Sigmoid colon (tissue), 7 donors: ENCODE results near the gene SMARCA1. TPM values are rescaled to one million over a fixed set of nuclear protein-coding genes. Genes with fewer than 3 reads are reported as not detected.

Experiments
- DNase-seq: peaks from one replicate; pipeline ENCODE4 v3.0.0-alpha.2; 2019
- H3K27ac ChIP-seq, 4 donors: fragments of 200-600 bp; sonication (generic); one replicate each; pipeline ENCODE4 v1.5.1; 2016 to 2019; ENCODE audit warnings: mild to moderate bottlenecking in 1 of 4
- H3K27me3 ChIP-seq, 3 donors: fragments of 200-600 bp; sonication (generic); one replicate each; pipeline ENCODE4 v1.5.1; 2019; ENCODE audit warnings: mild to moderate bottlenecking in 1 of 3
- H3K36me3 ChIP-seq, 4 donors: fragments of 200-600 bp; sonication (generic); one replicate each; pipeline ENCODE4 v1.5.1; 2016 to 2019
- H3K4me1 ChIP-seq, 4 donors: fragments of 200-600 bp; sonication (generic); one replicate each; pipeline ENCODE4 v1.5.1; 2017 to 2019
- H3K4me3 ChIP-seq, 4 donors: fragments of 200-600 bp; sonication (generic); one replicate each; pipeline ENCODE4 v1.5.1; 2017 to 2019; ENCODE audit warnings: mild to moderate bottlenecking in 2 of 4, moderate library complexity in 1 of 4
- H3K9me3 ChIP-seq, 4 donors: fragments of 200-600 bp in 3 of 4; sonication (generic) in 3 of 4; one replicate each; pipeline versions ENCODE4 v1.5.1 to v1.6.1; 2013 to 2019
- EP300 ChIP-seq, 4 donors: sonication (generic); formaldehyde crosslinking; IDR thresholded peaks; one replicate each; pipeline ENCODE4 v1.6.1; 2017; ENCODE audit warnings: antibody characterized with exemption in 4 of 4
- POLR2A ChIP-seq, 2 donors: fragments of 450-650 bp; IDR thresholded peaks; one replicate each; pipeline ENCODE4 v1.6.1; 2016; ENCODE audit warnings: antibody characterized with exemption in 2 of 2, mild to moderate bottlenecking in 2 of 2, moderate library complexity in 2 of 2
- POLR2AphosphoS5 ChIP-seq, 4 donors: sonication (generic); formaldehyde crosslinking; IDR thresholded peaks; one replicate each; pipeline ENCODE4 v1.6.1; 2017; ENCODE audit warnings: antibody characterized with exemption in 4 of 4
- WGBS, 2 donors: extraction: QIAGEN DNeasy Blood & Tissue Kit; methylation state at CpG; one replicate each; pipeline ENCODE4 v1.1.7; 2013; 5-methylcytosine and 5-hydroxymethylcytosine counted together
- intact Hi-C: fragments of 100-400 bp; cut with DNase I; formaldehyde crosslinking; loops from one replicate; pipeline ENCODE4 v1.15.1; 2023
- polyA plus RNA-seq, 3 donors: library from polyadenylated mRNA; stranded (reverse); fragments of 200-250 nt; gene quantifications; one replicate each; pipeline ENCODE4 v1.2.3, GENCODE V29; 2013
- total RNA-seq, 4 donors: library from RNA; depleted of rRNA; stranded (reverse); fragments of >200 nt; gene quantifications; one replicate each; pipeline ENCODE4 v1.1.0, GENCODE V29; 2016
- TF ChIP-seq, protein P1 (sequence below), 4 experiments: fragments of 450-650 bp in 3 of 4; fragments of 200-600 bp in 1 of 4; IDR thresholded peaks; one replicate each; pipeline ENCODE4 v1.5.1; 2016 to 2019; ENCODE audit warnings: antibody characterized with exemption in 4 of 4, mild to moderate bottlenecking in 3 of 4, moderate library complexity in 2 of 4
- donor health status: healthy with polysubstance abuse.
- donor health status: Bipolar disorder and iron deficiency.
- donor health status: healthy.

Gene SMARCA1
- total and polyA plus RNA-seq, 7 donors, result 1.2 to 70.3 (median 40.7) TPM

DNA sequence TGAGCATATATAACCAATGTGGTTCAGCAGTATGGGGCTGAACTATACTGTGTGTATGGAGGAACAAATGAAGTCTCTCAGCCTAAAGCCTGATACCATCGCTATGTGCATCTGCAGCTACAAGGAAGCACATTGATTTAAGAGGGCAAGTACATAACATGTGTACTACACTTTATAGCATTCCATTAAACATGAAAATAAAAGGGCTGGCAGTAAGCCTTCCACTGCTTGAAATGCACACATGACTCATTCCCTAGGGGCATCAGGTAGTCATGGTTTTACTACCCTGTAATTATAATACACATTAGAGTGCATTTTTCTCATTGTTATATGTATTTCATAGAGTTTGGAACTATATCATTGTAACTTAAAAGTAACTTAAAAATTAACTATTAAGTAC is 51.2 kb downstream of the SMARCA1 start:
- DNase-seq, result no peak
- H3K4me3 ChIP-seq, result no peak overlapping the region
- H3K27me3 ChIP-seq, result no peaks in the 10 kb centered on the region
- no peaks in the 10 kb centered on the region for H3K9me3 ChIP-seq
- WGBS, 2 donors, result 16 to 66% methylated on average over 1 of the region's 1 CpG
- intact Hi-C loops, result no loop called here
- no peak overlapping the region for H3K27ac ChIP-seq
- H3K4me1 ChIP-seq, result no peaks in the 10 kb centered on the region
- peaks cover 0 to 6% (median 0%) of the 10 kb centered on the region in 4 donors for H3K36me3 ChIP-seq
- TF ChIP-seq, protein P1, sequence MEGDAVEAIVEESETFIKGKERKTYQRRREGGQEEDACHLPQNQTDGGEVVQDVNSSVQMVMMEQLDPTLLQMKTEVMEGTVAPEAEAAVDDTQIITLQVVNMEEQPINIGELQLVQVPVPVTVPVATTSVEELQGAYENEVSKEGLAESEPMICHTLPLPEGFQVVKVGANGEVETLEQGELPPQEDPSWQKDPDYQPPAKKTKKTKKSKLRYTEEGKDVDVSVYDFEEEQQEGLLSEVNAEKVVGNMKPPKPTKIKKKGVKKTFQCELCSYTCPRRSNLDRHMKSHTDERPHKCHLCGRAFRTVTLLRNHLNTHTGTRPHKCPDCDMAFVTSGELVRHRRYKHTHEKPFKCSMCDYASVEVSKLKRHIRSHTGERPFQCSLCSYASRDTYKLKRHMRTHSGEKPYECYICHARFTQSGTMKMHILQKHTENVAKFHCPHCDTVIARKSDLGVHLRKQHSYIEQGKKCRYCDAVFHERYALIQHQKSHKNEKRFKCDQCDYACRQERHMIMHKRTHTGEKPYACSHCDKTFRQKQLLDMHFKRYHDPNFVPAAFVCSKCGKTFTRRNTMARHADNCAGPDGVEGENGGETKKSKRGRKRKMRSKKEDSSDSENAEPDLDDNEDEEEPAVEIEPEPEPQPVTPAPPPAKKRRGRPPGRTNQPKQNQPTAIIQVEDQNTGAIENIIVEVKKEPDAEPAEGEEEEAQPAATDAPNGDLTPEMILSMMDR (IDR thresholded peaks at IDR 0.05), result no peak
- TF ChIP-seq EP300 (IDR thresholded peaks at IDR 0.05) (no peak), POLR2A (IDR thresholded peaks at IDR 0.05) (no peak), POLR2AphosphoS5 (IDR thresholded peaks at IDR 0.05) (no peak)

DNA sequence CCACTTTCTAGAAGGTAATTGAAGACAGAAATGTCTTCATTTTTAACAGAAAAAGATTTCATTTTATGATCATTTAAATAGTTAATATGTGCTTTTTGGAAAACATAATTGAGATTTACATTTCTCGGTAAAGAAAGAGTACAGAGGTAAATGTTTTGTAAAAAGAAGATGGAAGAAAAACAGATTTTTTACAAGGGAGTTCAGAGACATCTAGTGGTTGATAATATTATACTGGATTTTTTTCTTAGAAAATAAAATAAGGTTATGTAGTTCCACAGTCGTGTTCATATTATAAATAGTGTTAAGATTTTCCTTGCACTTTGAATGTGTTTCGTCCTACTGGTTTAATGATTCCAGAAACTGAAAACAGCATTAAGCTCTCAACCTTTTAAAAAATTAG is 60.6 kb downstream of the SMARCA1 start:
- 24 to 53% methylated on average over 3 of the region's 3 CpGs for WGBS, 2 donors
- intact Hi-C loops, result no loop called here
- DNase-seq, result no peak
- Histone ChIP-seq H3K9me3 (no peaks in the 10 kb centered on the region), H3K27ac (peak overlapping the region in 3 of 4 donors; percentile 35 to 51 (median 37)), H3K4me1 (peaks cover 0 to 16% (median 0%) of the 10 kb centered on the region in 4 donors), H3K4me3 (no peak overlapping the region), H3K27me3 (no peaks in the 10 kb centered on the region), H3K36me3 (peaks cover 0 to 14% (median 0%) of the 10 kb centered on the region in 4 donors)
- no peak for TF ChIP-seq EP300 (IDR thresholded peaks at IDR 0.05)
- TF ChIP-seq, protein P1 (IDR thresholded peaks at IDR 0.05), result peak in 2 of 4 experiments; percentile 12 to 23

DNA sequence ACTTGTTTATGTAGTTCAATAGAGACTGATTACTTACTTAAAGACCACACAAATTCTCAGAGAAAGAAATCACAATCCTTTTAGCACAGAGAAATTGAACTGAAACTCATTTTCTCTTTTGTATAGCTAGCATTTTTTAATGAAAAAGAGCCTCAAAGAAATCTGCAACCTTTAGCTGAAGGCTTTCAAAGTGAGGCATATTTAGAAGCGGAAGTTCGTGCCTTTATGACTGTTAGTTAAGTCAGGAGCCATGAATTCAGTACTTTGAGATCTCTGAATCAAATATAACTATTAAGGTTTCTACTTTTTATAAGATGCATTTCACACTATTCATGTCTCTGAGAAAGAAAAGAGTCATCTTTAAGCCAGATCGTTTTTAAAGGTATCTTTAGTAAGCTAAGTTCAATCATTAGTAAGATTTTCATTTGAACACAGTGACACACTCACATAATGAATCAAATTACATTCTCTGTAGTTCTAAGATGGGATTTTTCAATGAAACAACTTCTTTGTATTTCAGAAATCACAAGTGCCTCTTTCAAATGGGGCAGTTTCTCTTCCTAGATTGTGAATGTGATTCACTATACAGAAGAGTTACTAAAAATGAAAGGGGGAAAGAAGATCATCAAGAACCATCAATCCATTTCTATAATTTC is 61.4 kb downstream of the SMARCA1 start:
- intact Hi-C loops, result no loop called here
- peak overlapping the region in 1 of 4 donors; percentile 38 for H3K27ac ChIP-seq
- TF ChIP-seq POLR2A (IDR thresholded peaks at IDR 0.05), result no peak
- TF ChIP-seq, protein P1 (IDR thresholded peaks at IDR 0.05), result no peak
- peaks cover 0 to 16% (median 0%) of the 10 kb centered on the region in 4 donors for H3K4me1 ChIP-seq
- no peak overlapping the region for H3K4me3 ChIP-seq
- DNase-seq, result no peak
- 76 to 90% methylated on average over 3 of the region's 3 CpGs for WGBS, 2 donors
- no peaks in the 10 kb centered on the region for H3K27me3 ChIP-seq
- peaks cover 0 to 14% (median 0%) of the 10 kb centered on the region in 4 donors for H3K36me3 ChIP-seq
- no peaks in the 10 kb centered on the region for H3K9me3 ChIP-seq

DNA sequence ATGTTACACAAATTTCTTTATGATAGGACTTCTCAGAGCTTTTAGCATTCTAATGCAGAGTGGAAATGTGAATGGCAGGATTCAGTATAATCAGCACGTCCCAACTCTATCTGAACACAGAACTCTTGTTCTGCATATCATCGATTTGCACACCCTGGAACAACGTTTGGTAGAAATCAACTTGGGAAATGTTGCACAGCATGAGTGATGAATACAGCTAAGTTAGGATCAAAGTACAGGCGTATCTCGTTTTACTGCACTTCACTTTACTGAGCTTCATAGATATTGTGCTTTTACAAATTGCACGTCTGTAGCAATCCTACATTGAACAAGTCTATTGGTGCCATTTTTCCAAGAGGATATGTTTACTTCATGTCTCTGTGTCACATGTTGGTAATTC is 70.8 kb downstream of the SMARCA1 start:
- TF ChIP-seq, protein P1 (IDR thresholded peaks at IDR 0.05), result no peak
- TF ChIP-seq EP300 (IDR thresholded peaks at IDR 0.05) (no peak), POLR2AphosphoS5 (IDR thresholded peaks at IDR 0.05) (no peak), POLR2A (IDR thresholded peaks at IDR 0.05) (no peak)
- Histone ChIP-seq H3K27me3 (no peaks in the 10 kb centered on the region), H3K27ac (no peak overlapping the region), H3K4me3 (no peak overlapping the region), H3K9me3 (no peaks in the 10 kb centered on the region), H3K4me1 (no peaks in the 10 kb centered on the region), H3K36me3 (no peaks in the 10 kb centered on the region)
- intact Hi-C loops, result no loop called here
- DNase-seq, result no peak
- WGBS, 2 donors, result 45 to 86% methylated on average over 6 of the region's 6 CpGs

DNA sequence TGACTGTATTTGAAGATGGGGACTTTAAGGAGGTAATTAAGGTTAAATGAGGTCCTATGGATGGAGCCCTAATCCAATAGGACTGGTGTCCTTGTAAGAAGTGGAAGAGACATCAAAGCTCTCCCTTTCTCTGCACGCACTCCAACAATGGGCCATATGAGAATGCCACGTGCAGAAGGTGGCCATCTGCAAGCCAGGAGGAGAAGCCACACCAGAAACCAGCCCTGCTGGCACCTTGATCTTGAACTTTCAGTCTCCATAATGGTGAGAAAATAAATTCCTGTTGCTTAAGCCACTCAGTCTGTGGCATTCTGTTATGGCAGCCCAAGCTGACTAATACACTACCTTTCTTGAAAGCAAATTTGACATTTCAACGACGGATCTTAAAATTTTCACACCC is 73.2 kb downstream of the SMARCA1 start:
- TF ChIP-seq POLR2AphosphoS5 (IDR thresholded peaks at IDR 0.05), result no peak
- H3K36me3 ChIP-seq, result no peaks in the 10 kb centered on the region
- no peaks in the 10 kb centered on the region for H3K4me1 ChIP-seq
- H3K27ac ChIP-seq, result no peak overlapping the region
- no peaks in the 10 kb centered on the region for H3K9me3 ChIP-seq
- intact Hi-C loops, result no loop called here
- no peak overlapping the region for H3K4me3 ChIP-seq
- WGBS, 2 donors, result 86 to 97% methylated on average over 4 of the region's 4 CpGs
- no peaks in the 10 kb centered on the region for H3K27me3 ChIP-seq
- no peak for DNase-seq
